IMR-90 (cell line): ENCODE results near the gene TVP23A.

Experiments used
- BHLHE40 ChIP-seq: fragments of 150-350 bp; IDR thresholded peaks from 2 replicates; pipeline ENCODE4 v1.6.1; 2016; ENCODE audit warnings: mild to moderate bottlenecking, low read depth, low read length
- CEBPB ChIP-seq: IDR thresholded peaks from 2 replicates; pipeline ENCODE4 v1.6.1; 2012; ENCODE audit warnings: low read depth, low read length, improper control_type of control experiment
- CHD1 ChIP-seq: IDR thresholded peaks from 2 replicates; pipeline ENCODE4 v1.6.1; 2012; ENCODE audit warnings: low read depth, low read length, improper control_type of control experiment
- CTCF ChIP-seq: conservative IDR thresholded peaks from 2 replicates; pipeline ENCODE4 v1.5.1; 2012; ENCODE audit warnings: mild to moderate bottlenecking, low read depth, low read length, improper control_type of control experiment
- FOS ChIP-seq: fragments of 150-350 bp; IDR thresholded peaks from 2 replicates; pipeline ENCODE4 v1.6.1; 2016; ENCODE audit warnings: low read depth, low read length
- MAFK ChIP-seq: IDR thresholded peaks from 2 replicates; pipeline ENCODE4 v1.6.1; 2012; ENCODE audit warnings: low read depth, low read length, improper control_type of control experiment
- NFE2L2 ChIP-seq: fragments of 150-350 bp; IDR thresholded peaks from 2 replicates; pipeline ENCODE4 v1.6.1; 2016; ENCODE audit warnings: low read depth, mild to moderate bottlenecking, low read length
- POLR2A ChIP-seq: IDR thresholded peaks from 2 replicates; pipeline ENCODE4 v1.6.1; 2012; ENCODE audit warnings: mild to moderate bottlenecking, low read depth, low read length
- RFX5 ChIP-seq: IDR thresholded peaks from 2 replicates; pipeline ENCODE4 v1.8.0; 2012; ENCODE audit warnings: low read depth, mild to moderate bottlenecking, low read length, moderate library complexity
- USF2 ChIP-seq: fragments of 150-350 bp; IDR thresholded peaks from 2 replicates; pipeline ENCODE4 v1.6.1; 2017; ENCODE audit warnings: mild to moderate bottlenecking, antibody characterized with exemption, low read length, low read depth

- TF ChIP-seq CTCF (no peak), CEBPB (no peak), MAFK (no peak), BHLHE40 (no peak), CHD1 (no peak), RFX5 (no peak), POLR2A (no peak), NFE2L2 (no peak), FOS (no peak), USF2 (no peak)
Observed at GRCh38 chr16:10753670-10754069, 64.9 kb downstream of the TVP23A start.
